Spleen (tissue), 7 donors: ENCODE data around the gene NUP210.

Experiments used
- POLR2AphosphoS5 ChIP-seq, 3 donors: sonication (generic); formaldehyde crosslinking; IDR thresholded peaks; one replicate each; pipeline ENCODE4 v1.5.1; 2017; ENCODE audit warnings: antibody characterized with exemption in 3 of 3
- TF ChIP-seq, protein P1 (sequence below), 11 experiments: fragments of 200-600 bp in 7 of 11; fragments of 450-650 bp in 4 of 11; sonication (generic) in 4 of 11; IDR thresholded peaks in 8 of 11; conservative IDR thresholded peaks in 3 of 11; 1 replicate in 7 of 11; 2 replicates in 4 of 11; pipeline versions ENCODE4 v1.4.0 to v1.8.0; 2016 to 2021; ENCODE audit warnings: antibody characterized with exemption in 11 of 11, inconsistent platforms in 4 of 11, mild to moderate bottlenecking in 1 of 11
- donor health status: DM: no; HTN: no; CAD: no; lungs with moderate emphysema.
- donor health status: DM: no; HTN: no; CAD: no.
- donor health status: DM: no; HTN: no; CAD: no.

- no peak for TF ChIP-seq POLR2AphosphoS5 (IDR thresholded peaks at IDR 0.05)
- TF ChIP-seq, protein P1, sequence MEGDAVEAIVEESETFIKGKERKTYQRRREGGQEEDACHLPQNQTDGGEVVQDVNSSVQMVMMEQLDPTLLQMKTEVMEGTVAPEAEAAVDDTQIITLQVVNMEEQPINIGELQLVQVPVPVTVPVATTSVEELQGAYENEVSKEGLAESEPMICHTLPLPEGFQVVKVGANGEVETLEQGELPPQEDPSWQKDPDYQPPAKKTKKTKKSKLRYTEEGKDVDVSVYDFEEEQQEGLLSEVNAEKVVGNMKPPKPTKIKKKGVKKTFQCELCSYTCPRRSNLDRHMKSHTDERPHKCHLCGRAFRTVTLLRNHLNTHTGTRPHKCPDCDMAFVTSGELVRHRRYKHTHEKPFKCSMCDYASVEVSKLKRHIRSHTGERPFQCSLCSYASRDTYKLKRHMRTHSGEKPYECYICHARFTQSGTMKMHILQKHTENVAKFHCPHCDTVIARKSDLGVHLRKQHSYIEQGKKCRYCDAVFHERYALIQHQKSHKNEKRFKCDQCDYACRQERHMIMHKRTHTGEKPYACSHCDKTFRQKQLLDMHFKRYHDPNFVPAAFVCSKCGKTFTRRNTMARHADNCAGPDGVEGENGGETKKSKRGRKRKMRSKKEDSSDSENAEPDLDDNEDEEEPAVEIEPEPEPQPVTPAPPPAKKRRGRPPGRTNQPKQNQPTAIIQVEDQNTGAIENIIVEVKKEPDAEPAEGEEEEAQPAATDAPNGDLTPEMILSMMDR (IDR thresholded peaks at IDR 0.05 in 8 of 11, conservative IDR thresholded peaks at IDR 0.05 in 3 of 11): no peak
Observed at GRCh38 chr3:13370055-13370454, 50.1 kb downstream of the NUP210 start.
